GM19099 (cell line): ENCODE measurements around the gene ATP5F1E.

Source experiments
- POLR2A ChIP-seq: IDR thresholded peaks from 3 replicates; pipeline ENCODE4 v1.6.1; 2011; ENCODE audit warnings: low read depth; ENCODE audit not compliant: insufficient read length; ENCODE audit errors: extremely low read depth

The ATP5F1E gene

DNA sequence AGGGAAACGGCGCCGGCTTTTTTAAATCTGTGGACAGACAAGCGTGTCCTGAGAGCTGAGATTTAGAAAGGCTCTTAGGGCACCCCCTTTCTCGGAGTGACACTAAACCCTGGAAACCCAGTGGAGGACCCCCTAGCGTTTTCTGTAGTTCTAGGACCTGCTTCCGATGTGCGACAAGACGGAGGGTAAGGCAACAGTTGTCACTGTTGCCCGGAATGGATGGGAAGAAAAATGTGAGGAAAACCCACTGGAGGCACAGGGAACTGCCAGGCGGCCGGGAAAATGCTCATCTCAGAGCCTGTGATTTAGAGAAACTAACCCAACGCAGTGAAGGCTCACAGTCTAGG lies 551 bp upstream of the ATP5F1E start:
- no peak for TF ChIP-seq POLR2A

DNA sequence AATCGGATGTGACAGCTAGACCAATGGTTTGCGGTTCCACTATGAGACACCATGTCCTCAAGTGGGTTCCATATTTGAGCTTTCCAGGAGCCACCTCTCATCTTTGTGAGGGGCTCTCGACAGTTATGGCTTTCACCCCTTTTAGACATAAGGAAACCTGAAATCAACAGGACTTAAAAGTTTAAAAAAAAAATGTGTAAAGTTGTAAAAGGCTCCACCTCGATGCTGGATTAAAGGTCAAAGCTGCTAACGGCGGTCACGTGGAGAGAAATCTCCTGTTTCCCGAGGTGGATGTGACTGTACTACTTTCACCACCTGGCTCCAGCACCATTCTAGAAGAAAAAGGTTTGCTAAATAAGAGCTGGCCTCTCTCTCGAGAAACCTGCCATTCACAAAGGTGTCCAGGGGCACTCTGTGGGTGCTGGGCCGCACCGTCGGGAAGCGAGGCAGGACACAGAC lies 542 bp downstream of the ATP5F1E start:
- TF ChIP-seq POLR2A = no peak

DNA sequence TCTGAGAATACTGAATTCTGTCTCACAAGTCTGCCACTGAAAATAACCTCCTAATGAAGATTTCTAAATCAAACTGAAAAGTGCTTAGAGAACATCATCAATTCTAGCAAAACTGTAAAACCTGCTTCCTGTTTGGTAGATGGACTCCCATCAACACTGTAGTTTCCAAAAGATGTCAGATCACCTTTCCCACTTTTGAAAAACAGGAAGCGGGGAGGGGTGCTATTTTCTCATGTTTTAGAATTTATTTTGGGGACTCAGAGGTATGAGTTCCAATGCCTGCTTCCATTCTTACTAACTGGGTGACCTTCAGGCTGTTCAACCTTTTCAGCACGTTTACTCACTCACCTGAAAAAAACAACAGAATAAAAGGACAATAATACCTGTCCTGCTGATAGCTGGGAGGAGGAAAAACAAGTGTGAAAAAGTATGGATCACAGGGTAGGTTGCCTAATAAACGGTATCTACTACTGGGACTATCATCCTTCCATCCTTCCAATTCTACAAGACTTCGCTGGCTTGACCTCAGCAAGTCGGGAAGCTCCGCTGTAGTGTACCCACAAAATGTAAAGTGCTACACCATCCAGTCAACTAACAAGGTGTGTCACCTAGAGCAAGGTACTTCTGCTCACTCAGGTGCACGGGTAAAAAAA lies 1.1 kb downstream of the ATP5F1E start:
- TF ChIP-seq POLR2A = peak; percentile 6

DNA sequence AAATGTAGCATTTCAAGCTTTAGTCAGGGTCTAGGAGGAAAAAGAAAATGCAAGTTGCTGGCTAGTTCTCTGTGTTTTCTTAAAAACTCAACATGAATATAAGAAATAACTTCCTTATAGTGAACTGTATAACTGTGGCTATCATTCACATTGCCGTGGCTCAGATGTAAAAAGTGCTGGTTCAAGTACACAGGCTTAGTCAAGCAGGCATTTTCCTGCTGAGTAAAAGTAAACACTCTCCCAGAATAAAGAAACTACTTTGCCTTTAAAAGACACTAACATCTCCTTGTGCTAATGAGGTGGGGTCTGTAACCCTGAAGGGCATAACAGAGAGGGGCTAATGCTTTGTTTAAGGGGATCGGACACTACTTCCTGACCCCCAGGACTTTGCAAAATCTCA lies 3.3 kb downstream of the ATP5F1E start:
- TF ChIP-seq POLR2A = no peak

DNA sequence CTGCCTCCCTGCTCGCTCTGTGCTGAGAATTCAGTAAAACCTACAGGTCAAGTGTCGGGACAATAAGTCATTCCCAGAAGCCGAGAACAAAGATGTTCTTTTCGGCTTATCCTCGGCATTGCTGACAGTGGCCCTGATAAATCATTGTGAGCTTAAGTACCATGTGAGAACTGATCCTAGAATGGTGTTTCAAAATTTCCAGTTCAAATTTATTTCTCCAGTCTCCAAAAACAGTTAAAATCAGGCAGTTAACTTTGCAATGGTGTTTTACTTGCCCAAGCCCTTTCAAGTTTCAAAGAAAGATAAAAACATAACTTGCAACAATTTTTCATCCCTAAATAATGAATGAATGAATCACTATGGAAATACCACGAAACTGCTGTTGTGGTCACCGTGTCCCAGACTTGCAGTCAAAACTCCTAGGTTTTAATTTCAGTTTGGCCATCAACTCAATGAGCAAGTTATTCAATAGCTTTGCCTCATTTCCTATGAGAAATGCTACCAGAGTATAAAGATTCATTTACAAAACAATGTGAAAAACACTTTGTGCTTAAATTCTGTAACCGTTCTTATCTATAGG lies 4.3 kb downstream of the ATP5F1E start:
- no peak for TF ChIP-seq POLR2A

DNA sequence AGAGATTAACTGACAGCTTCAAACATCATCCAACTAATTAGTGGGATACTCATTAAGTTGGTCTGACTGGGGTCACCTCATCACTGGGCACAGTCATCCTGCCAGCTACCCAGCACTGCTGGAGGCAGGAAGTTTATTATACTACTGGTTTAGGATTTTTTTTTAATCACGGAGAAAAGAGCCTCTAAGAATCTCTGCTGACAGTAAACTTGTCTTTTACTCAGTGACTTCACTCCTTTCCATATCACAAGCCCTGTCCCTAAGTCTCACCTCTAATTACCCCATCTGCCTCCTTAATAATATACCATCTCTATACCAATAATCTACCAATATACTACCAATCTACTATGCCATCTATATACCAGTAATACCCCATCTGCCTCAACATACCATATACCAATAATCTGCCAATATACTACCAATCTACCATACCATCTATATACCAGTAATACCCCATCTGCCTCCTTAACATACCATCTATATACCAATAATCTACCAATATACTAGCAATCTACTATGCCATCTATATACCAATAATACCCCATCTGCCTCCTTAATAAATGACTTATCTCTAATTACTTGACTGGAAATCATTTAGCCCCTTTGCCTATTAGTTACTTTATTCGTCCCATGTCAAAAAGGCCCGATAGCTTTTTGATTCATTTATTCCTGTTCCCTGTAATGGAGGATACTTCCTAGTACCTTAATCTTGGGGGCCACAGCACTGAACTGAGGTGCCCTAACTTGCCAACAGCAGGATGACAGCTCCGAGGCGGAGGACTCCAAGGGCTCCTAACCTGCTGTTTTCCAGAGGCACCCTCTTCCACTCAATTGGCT lies 5.0 kb downstream of the ATP5F1E start:
- TF ChIP-seq POLR2A = no peak

DNA sequence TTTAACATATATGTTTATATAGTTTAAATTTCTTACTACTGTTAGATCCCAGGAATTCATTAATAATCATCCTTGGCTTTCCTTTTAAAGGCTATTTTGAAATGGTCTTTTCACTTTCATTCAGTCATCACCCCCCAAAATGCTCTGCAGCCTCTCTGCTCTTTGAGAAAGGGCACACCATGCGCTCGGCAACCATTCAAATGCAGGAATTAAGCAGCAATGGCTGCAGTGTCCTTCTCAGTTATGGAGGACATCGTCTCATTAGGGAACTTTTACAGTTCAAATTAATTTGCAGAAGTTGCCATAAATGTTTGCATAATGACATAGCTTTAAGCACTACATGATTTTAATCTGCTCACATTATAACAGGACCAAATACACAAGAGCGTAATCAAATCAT lies 6.6 kb downstream of the ATP5F1E start:
- TF ChIP-seq POLR2A = no peak

DNA sequence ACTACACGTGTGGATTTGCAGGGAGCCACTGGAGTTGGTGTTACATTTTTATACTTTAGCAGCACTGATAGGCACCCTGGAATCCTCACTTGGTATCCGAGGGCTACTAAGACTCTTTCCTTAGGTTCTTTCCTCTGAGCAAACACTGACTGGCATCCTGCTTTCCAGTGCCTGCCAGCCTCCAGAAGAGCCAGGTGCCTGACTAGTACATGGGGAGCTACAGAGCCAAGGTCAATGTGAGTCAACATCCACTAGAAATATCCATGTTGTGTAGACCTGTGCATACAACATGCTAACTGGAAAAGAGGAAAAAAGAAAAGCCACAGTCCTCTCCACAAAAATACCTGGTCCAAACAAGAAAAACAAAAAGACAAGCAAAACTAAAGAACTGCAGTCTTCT lies 7.0 kb downstream of the ATP5F1E start:
- TF ChIP-seq POLR2A = no peak

DNA sequence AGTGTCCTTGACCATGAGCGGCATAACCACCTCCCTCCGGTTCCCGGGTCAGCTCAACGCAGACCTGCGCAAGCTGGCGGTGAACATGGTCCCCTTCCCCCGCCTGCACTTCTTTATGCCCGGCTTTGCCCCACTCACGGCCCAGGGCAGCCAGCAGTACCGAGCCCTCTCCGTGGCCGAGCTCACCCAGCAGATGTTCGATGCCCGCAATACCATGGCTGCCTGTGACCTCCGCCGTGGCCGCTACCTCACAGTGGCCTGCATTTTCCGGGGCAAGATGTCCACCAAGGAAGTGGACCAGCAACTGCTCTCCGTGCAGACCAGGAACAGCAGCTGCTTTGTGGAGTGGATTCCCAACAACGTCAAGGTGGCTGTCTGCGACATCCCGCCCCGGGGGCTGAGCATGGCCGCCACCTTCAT lies 8.0 kb downstream of the ATP5F1E start:
- no peak for TF ChIP-seq POLR2A

DNA sequence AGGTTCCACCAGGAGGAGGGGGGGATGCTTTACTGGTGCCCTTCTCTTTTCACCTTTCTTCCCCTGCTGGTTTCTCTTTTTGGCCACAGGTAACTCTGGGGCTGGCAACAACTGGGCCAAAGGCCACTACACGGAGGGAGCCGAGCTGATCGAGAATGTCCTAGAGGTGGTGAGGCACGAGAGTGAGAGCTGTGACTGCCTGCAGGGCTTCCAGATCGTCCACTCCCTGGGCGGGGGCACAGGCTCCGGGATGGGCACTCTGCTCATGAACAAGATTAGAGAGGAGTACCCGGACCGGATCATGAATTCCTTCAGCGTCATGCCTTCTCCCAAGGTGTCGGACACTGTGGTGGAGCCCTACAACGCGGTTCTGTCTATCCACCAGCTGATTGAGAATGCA lies 8.5 kb downstream of the ATP5F1E start:
- TF ChIP-seq POLR2A = no peak

DNA sequence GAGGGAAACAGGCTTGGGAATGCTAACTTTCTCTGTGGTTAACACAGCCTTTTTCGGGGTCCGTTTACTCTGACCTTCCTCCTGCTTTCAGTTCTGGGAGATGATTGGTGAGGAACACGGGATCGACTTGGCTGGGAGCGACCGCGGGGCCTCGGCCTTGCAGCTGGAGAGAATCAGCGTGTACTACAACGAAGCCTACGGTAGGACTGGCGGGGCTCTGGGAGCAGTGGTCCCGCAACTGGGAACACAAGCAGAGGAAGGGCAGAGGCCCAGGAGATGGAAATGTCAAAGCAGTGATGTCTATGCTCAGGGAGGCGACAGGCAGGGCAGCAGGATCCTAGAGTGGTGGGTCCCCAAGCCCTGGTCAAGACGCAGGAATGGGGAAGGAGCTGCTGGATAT lies 9.4 kb downstream of the ATP5F1E start:
- no peak for TF ChIP-seq POLR2A

DNA sequence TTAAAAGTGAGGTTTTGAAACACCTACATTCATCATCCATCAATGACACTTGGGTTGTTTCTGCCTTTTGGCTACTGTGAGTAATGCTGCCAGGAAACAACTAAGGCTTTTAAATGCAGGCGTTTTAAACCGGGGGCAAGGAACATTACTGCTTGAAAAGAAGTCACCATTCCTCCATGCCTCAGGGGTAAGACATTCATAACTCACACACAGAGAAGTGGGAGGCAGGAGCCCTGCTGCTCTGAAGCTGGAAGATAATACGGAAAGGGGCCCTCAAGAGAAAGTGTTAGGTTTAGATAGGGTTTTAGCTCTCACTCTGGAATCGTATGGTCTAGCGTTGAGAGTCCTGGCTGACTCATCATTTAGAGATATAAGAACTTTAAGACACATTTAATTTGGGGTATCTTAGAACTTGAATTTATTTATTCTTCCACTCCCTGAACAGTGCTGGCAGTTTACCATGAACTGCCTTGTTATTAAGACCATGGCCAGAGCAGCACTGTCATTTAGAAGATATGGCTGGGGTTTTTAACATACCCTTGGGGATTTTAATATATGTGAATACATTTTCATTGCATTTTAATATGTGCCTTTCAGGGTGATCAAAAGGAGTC lies 11.1 kb downstream of the ATP5F1E start:
- TF ChIP-seq POLR2A = no peak

DNA sequence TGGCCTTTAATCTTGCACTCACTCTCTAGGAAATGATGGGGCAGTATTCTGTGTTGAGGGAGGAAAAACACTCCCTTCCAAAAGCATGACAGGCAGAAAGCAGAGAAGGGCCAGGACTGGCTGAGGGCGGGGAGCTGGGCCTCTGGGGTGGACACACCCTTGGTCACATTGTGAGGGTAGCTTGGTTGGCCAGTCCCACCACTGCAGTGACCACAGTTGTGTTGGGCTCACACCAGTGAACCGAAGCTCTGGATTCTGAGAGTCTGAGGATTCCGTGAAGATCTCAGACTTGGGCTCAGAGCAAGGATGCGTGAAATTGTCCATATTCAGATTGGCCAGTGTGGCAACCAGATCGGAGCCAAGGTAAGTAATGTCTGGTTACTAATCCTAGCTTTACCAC lies 12.9 kb downstream of the ATP5F1E start, which contains the start of gene TUBB1:
TUBB1 (plus strand) TSS at position 213 of the 400 bp plus-strand sequence; CDS start at position 307, 94 bp downstream.
- TF ChIP-seq POLR2A = no peak

DNA sequence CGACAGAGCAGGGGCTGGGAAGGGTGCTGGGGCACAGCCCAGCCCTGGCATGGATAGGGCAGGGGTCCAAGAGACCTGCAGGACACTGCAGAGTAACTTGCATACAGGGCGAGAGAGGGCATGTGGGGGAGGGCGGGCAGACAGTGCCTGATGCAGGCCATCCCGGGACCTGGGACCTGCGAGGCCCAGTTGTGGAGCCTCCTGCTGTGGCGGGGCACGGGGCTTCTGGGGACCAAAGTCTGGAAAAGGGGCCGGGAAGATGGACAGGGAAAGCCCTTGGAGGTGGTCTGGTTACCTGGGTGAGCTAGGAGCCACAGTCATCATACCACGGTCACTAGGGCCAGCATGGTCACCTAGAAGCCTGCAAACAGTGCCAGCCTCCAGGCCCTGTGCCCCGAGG lies 13.3 kb downstream of the ATP5F1E start:
- no peak for TF ChIP-seq POLR2A

DNA sequence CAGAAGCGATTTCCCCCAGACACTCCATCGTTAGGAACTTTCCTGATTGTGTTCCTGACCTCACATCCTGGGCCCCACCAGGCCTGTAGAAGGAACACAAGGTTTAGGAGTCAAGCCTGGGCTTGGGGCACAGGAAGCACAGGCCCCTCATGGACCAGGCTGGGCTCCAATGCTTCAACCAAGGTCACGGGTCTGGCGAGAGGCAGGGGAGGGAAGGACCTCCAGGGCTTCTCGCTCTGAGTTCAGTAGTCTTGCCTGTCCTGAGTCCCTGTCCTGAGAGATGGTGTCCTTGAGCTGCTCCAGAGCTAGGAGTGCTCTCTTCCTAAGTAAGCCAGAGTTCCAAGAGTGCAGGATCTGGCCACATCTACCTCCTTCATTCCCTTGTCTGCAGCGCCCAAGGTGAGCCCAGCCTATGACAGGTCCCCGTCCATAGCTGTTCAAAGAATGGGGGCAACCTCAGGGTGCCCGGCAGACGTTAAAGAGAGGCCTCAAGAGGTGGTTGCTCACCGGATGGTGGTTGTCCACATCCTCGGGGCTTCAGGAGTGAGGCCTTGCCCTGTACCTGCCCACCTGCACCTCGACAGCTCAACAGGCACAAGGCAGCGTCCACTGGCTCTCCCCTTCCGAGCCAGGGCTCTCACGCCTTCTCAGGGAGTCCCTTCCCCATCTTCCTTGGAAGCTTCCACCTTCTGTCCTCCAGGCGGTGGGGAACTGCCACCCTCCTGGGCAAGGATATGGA lies 14.5 kb downstream of the ATP5F1E start:
- no peak for TF ChIP-seq POLR2A
